Loucy (cell line): ENCODE measurements around the gene TIMM10B.

ENCODE experiments used
- H2AFZ ChIP-seq: fragments of 200-600 bp; sonication (generic); 2 replicates; pipeline ENCODE4 v1.6.0; 2016; ENCODE audit warnings: antibody characterized with exemption, mild to moderate bottlenecking, low read length, moderate library complexity
- H3F3A ChIP-seq: fragments of 200-600 bp; 2 replicates; pipeline ENCODE4 v1.6.0; 2016; ENCODE audit warnings: antibody characterized with exemption, low read depth, mild to moderate bottlenecking
- H3K27me3 ChIP-seq: fragments of 200-600 bp; sonication (generic); 2 replicates; pipeline ENCODE4 v1.6.1; 2014; ENCODE audit warnings: low read length, mild to moderate bottlenecking; ENCODE audit not compliant: insufficient read depth, poor library complexity, severe bottlenecking
- H3K36me3 ChIP-seq: fragments of 200-600 bp; sonication (generic); 2 replicates; pipeline ENCODE4 v1.6.1; 2016; ENCODE audit warnings: low read length; ENCODE audit not compliant: insufficient read depth
- H3K4me1 ChIP-seq: fragments of 200-600 bp; sonication (generic); 2 replicates; pipeline ENCODE4 v1.5.1; 2014; ENCODE audit warnings: low read length, mild to moderate bottlenecking; ENCODE audit not compliant: insufficient read depth, poor library complexity, severe bottlenecking
- H3K4me2 ChIP-seq: fragments of 200-600 bp; sonication (generic); 2 replicates; pipeline ENCODE4 v1.6.0; 2014; ENCODE audit warnings: antibody characterized with exemption, low read length, low read depth, mild to moderate bottlenecking; ENCODE audit not compliant: poor library complexity, severe bottlenecking
- H3K4me3 ChIP-seq: fragments of 200-600 bp; sonication (generic); 2 replicates; pipeline ENCODE4 v1.5.1; 2014; ENCODE audit warnings: low read length, mild to moderate bottlenecking, mixed read lengths; ENCODE audit not compliant: poor library complexity, severe bottlenecking
- H3K79me2 ChIP-seq: fragments of 200-600 bp; sonication (generic); 2 replicates; pipeline ENCODE4 v1.6.1; 2014; ENCODE audit warnings: low read length; ENCODE audit not compliant: insufficient read depth
- H3K9ac ChIP-seq: fragments of 200-600 bp; sonication (generic); 2 replicates; pipeline ENCODE4 v1.6.0; 2014; ENCODE audit warnings: mild to moderate bottlenecking, low read depth, low read length, moderate library complexity; ENCODE audit not compliant: poor library complexity, severe bottlenecking
- H3K9me2 ChIP-seq: fragments of 200-600 bp; sonication (generic); replicated peaks from 2 replicates; pipeline ENCODE4 v1.6.1; 2016; ENCODE audit warnings: low read depth, low read length, mixed read lengths
- H3K9me3 ChIP-seq: fragments of 200-600 bp; sonication (generic); 2 replicates; pipeline ENCODE4 v1.6.1; 2014; ENCODE audit warnings: mild to moderate bottlenecking, antibody characterized with exemption, low read length, low read depth; ENCODE audit not compliant: insufficient read depth
- H4K20me1 ChIP-seq: fragments of 200-600 bp; sonication (generic); 2 replicates; pipeline ENCODE4 v1.6.0; 2014; ENCODE audit warnings: antibody characterized with exemption, low read length, mild to moderate bottlenecking; ENCODE audit not compliant: insufficient read depth, poor library complexity, severe bottlenecking
- CTCF ChIP-seq: fragments of 200-600 bp; sonication (generic); conservative IDR thresholded peaks from 2 replicates; pipeline ENCODE4 v1.5.1; 2014; ENCODE audit warnings: mild to moderate bottlenecking, antibody characterized with exemption, low read length
- EZH2phosphoT487 ChIP-seq: fragments of 200-600 bp; IDR thresholded peaks from 2 replicates; pipeline ENCODE4 v1.6.1; 2018; ENCODE audit warnings: antibody characterized with exemption, mild to moderate bottlenecking, moderate library complexity, borderline replicate concordance

TIMM10B gene

GRCh38 chr11:6458352-6459098, 22.8 kb upstream of the TIMM10B start:
- Histone ChIP-seq H3K4me3 (no peak overlapping the region), H3K79me2 (no peaks in the 10 kb centered on the region), H3K4me2 (no peak overlapping the region), H4K20me1 (no peaks in the 10 kb centered on the region), H3K36me3 (peaks cover 9% of the 10 kb centered on the region; the same call in 1 of the 2 replicates), H2AFZ (no peak overlapping the region), H3K4me1 (no peaks in the 10 kb centered on the region), H3K27me3 (no peaks in the 10 kb centered on the region), H3K9me3 (no peaks in the 10 kb centered on the region), H3K9me2 (no peaks in the 10 kb centered on the region), H3F3A (no peaks in the 10 kb centered on the region), H3K9ac (no peak overlapping the region)
- TF ChIP-seq CTCF (no peak), EZH2phosphoT487 (no peak)

GRCh38 chr11:6459099-6459450, 22.2 kb upstream of the TIMM10B start:
- H3K4me3 ChIP-seq: no peak overlapping the region
- H3K79me2 ChIP-seq: no peaks in the 10 kb centered on the region
- H3K4me2 ChIP-seq: no peak overlapping the region
- no peak for TF ChIP-seq CTCF
- TF ChIP-seq EZH2phosphoT487: no peak
- H3K9me2 ChIP-seq: no peaks in the 10 kb centered on the region
- no peaks in the 10 kb centered on the region for H3K4me1 ChIP-seq
- no peaks in the 10 kb centered on the region for H3K27me3 ChIP-seq
- H2AFZ ChIP-seq: no peak overlapping the region
- no peaks in the 10 kb centered on the region for H4K20me1 ChIP-seq
- no peak overlapping the region for H3K9ac ChIP-seq
- H3F3A ChIP-seq: no peaks in the 10 kb centered on the region
- no peaks in the 10 kb centered on the region for H3K9me3 ChIP-seq
- peaks cover 9% of the 10 kb centered on the region; the same call in 1 of the 2 replicates for H3K36me3 ChIP-seq

GRCh38 chr11:6468712-6469495, 12.4 kb upstream of the TIMM10B start:
- no peaks in the 10 kb centered on the region for H3K9me3 ChIP-seq
- H3K79me2 ChIP-seq: peaks cover 6% of the 10 kb centered on the region; the same call in 1 of the 2 replicates
- no peaks in the 10 kb centered on the region for H3F3A ChIP-seq
- TF ChIP-seq EZH2phosphoT487 (no peak), CTCF (no peak)
- no peaks in the 10 kb centered on the region for H4K20me1 ChIP-seq
- H3K27me3 ChIP-seq: no peaks in the 10 kb centered on the region
- peaks cover 44% of the 10 kb centered on the region for H3K4me1 ChIP-seq
- H3K9ac ChIP-seq: no peak overlapping the region
- H2AFZ ChIP-seq: peak overlapping the region; percentile 22; the same call in 1 of the 2 replicates
- H3K4me2 ChIP-seq: peak overlapping the region; percentile 50
- peak overlapping the region; percentile 26 for H3K4me3 ChIP-seq
- H3K36me3 ChIP-seq: no peaks in the 10 kb centered on the region
- no peaks in the 10 kb centered on the region for H3K9me2 ChIP-seq
